Stimulated activated naive B cell treated with anti-CD40 and anti-IgM and Interleukin-4, amounts not matched to agents 10 μg/mL and 1 μg/mL and 100 μg/mL, for 72 hours (primary cell): ENCODE measurements around the gene MAP4K2.
"Not testable (repeated sequence)": the region's sequence is repeated elsewhere in the genome, so short reads cannot be mapped to it uniquely, and the experiment has no call there.

Source experiments
- ATAC-seq, 2 donors: fragments of 150-1000 bp; cut with Tn5 transposase; replicated peaks; 2 replicates each; pipeline ENCODE4 v1.10.0; 2021; ENCODE audit warnings: moderate library complexity in 1 of 2
- DNase-seq: peaks from one replicate; pipeline ENCODE4 v3.0.0; 2021
- H3K27ac Mint-ChIP-seq: one replicate; pipeline ENCODE4 v1.8.0; 2022; ENCODE audit warnings: mild to moderate bottlenecking, mixed read lengths
- H3K27me3 Mint-ChIP-seq, 2 donors: one replicate each; pipeline ENCODE4 v1.8.0; 2022; ENCODE audit warnings: mixed read lengths in 2 of 2
- H3K36me3 Mint-ChIP-seq, 2 donors: one replicate each; pipeline ENCODE4 v1.8.0; 2022; ENCODE audit warnings: mixed read lengths in 2 of 2, mild to moderate bottlenecking in 1 of 2
- H3K4me1 Mint-ChIP-seq, 2 donors: one replicate each; pipeline ENCODE4 v1.8.0; 2022; ENCODE audit warnings: mixed read lengths in 2 of 2, mild to moderate bottlenecking in 1 of 2
- H3K4me3 Mint-ChIP-seq, 2 donors: one replicate each; pipeline ENCODE4 v1.8.0; 2022; ENCODE audit warnings: mild to moderate bottlenecking in 2 of 2, mixed read lengths in 2 of 2, moderate library complexity in 1 of 2
- H3K9me3 Mint-ChIP-seq, 2 donors: one replicate each; pipeline ENCODE4 v1.8.0; 2022; ENCODE audit warnings: mixed read lengths in 2 of 2, mild to moderate bottlenecking in 1 of 2

MAP4K2 gene

GRCh38 chr11:64803158-64803845 lies at the start of gene MAP4K2:
Gene MAP4K2 (minus strand): TSS chr11:64803214. CDS start chr11:64803149, 65 bp downstream.
- DNase-seq, result peak; percentile 78
- Mint-ChIP-seq H3K27ac (peak within 1 kb of the TSS; percentile 90), H3K27me3 (no peaks in the 10 kb centered on the region), H3K4me3 (peak within 1 kb of the TSS; percentile 87 to 93), H3K36me3 (peaks cover 50 to 55% of the 10 kb centered on the region in 2 donors), H3K4me1 (peaks cover 49 to 59% of the 10 kb centered on the region in 2 donors), H3K9me3 (no peaks in the 10 kb centered on the region)
- ATAC-seq, result peak; percentile 79 to 82

- peak; percentile 45 to 49 for ATAC-seq
- peak; percentile 80 for DNase-seq
- H3K27ac Mint-ChIP-seq, result peak overlapping the region; percentile 97
- H3K27me3 Mint-ChIP-seq, result no peaks in the 10 kb centered on the region
- peak overlapping the region; percentile 75 to 80 for H3K4me3 Mint-ChIP-seq
- no peaks in the 10 kb centered on the region for H3K9me3 Mint-ChIP-seq
- H3K36me3 Mint-ChIP-seq, result peaks cover 42 to 44% of the 10 kb centered on the region in 2 donors
- H3K4me1 Mint-ChIP-seq, result peaks cover 80 to 96% of the 10 kb centered on the region in 2 donors
These were observed 48.9 kb upstream of the MAP4K2 start for GRCh38 chr11:64851831-64852351.

GRCh38 chr11:64850979-64851567 lies 48.1 kb upstream of the MAP4K2 start:
- DNase-seq (peak; percentile 93), ATAC-seq (peak; percentile 72 to 78)
- Mint-ChIP-seq H3K27me3 (no peaks in the 10 kb centered on the region), H3K9me3 (no peaks in the 10 kb centered on the region), H3K27ac (peak overlapping the region; percentile 97), H3K4me3 (peak overlapping the region; percentile 57 to 75), H3K4me1 (peaks cover 72 to 90% of the 10 kb centered on the region in 2 donors), H3K36me3 (peaks cover 34 to 39% of the 10 kb centered on the region in 2 donors)

- Mint-ChIP-seq H3K4me1 (peaks cover 62 to 83% of the 10 kb centered on the region in 2 donors), H3K27me3 (no peaks in the 10 kb centered on the region), H3K9me3 (no peaks in the 10 kb centered on the region), H3K36me3 (peaks cover 21 to 26% of the 10 kb centered on the region in 2 donors), H3K4me3 (peak overlapping the region; percentile 23 to 35), H3K27ac (peak overlapping the region; percentile 76)
- DNase-seq, result no peak
- ATAC-seq, result no peak
These were observed 46.8 kb upstream of the MAP4K2 start for GRCh38 chr11:64849598-64850356.

- H3K27ac Mint-ChIP-seq, result peak overlapping the region; percentile 76
- DNase-seq, result peak; percentile 61
- H3K4me3 Mint-ChIP-seq, result peak overlapping the region; percentile 23 to 82
- no peaks in the 10 kb centered on the region for H3K9me3 Mint-ChIP-seq
- H3K4me1 Mint-ChIP-seq, result peaks cover 55 to 79% of the 10 kb centered on the region in 2 donors
- ATAC-seq, result peak; percentile 10 to 19
- H3K27me3 Mint-ChIP-seq, result no peaks in the 10 kb centered on the region
- peaks cover 13 to 18% of the 10 kb centered on the region in 2 donors for H3K36me3 Mint-ChIP-seq
These were observed 46.0 kb upstream of the MAP4K2 start for GRCh38 chr11:64848826-64849597.

GRCh38 chr11:64848214-64848825 lies 45.3 kb upstream of the MAP4K2 start:
- H3K9me3 Mint-ChIP-seq, result no peaks in the 10 kb centered on the region
- no peak for DNase-seq
- H3K4me3 Mint-ChIP-seq, result peak overlapping the region; percentile 26 to 82
- H3K27me3 Mint-ChIP-seq, result no peaks in the 10 kb centered on the region
- no peak for ATAC-seq
- peaks cover 57 to 79% of the 10 kb centered on the region in 2 donors for H3K4me1 Mint-ChIP-seq
- H3K36me3 Mint-ChIP-seq, result peaks cover 8 to 13% of the 10 kb centered on the region in 2 donors
- H3K27ac Mint-ChIP-seq, result peak overlapping the region; percentile 75

GRCh38 chr11:64846998-64847666 lies 44.1 kb upstream of the MAP4K2 start:
- Mint-ChIP-seq H3K36me3 (peaks cover 0 to 1% of the 10 kb centered on the region in 2 donors), H3K4me3 (peak overlapping the region in 1 of 2 donors; percentile 48), H3K27ac (peak overlapping the region; percentile 81), H3K4me1 (peaks cover 49 to 72% of the 10 kb centered on the region in 2 donors), H3K9me3 (no peaks in the 10 kb centered on the region), H3K27me3 (no peaks in the 10 kb centered on the region)
- ATAC-seq, result peak; percentile 30 to 37
- peak; percentile 77 for DNase-seq

- ATAC-seq, H3K9me3 Mint-ChIP-seq, H3K27ac Mint-ChIP-seq, DNase-seq, H3K27me3 Mint-ChIP-seq, H3K36me3 Mint-ChIP-seq, H3K4me3 Mint-ChIP-seq: not testable (repeated sequence)
- peaks cover 37 to 58% of the 10 kb centered on the region in 2 donors for H3K4me1 Mint-ChIP-seq
These were observed 42.7 kb upstream of the MAP4K2 start for GRCh38 chr11:64845776-64846129.

GRCh38 chr11:64845129-64845775 lies 42.2 kb upstream of the MAP4K2 start:
- H3K4me3 Mint-ChIP-seq, result peak overlapping the region; percentile 41 to 80
- DNase-seq, result no peak
- H3K4me1 Mint-ChIP-seq, result peaks cover 36 to 55% of the 10 kb centered on the region in 2 donors
- no peak for ATAC-seq
- no peaks in the 10 kb centered on the region for H3K27me3 Mint-ChIP-seq
- H3K9me3 Mint-ChIP-seq, result no peaks in the 10 kb centered on the region
- no peaks in the 10 kb centered on the region for H3K36me3 Mint-ChIP-seq
- H3K27ac Mint-ChIP-seq, result no peak overlapping the region

GRCh38 chr11:64844330-64845128 lies 41.5 kb upstream of the MAP4K2 start, which contains the start of gene CDC42BPG:
Gene CDC42BPG (minus strand): TSS chr11:64844653. CDS start chr11:64844569, 84 bp downstream.
- Mint-ChIP-seq H3K27me3 (no peaks in the 10 kb centered on the region), H3K4me3 (peak within 1 kb of the TSS; percentile 80 to 85), H3K27ac (no peak within 1 kb of the TSS), H3K4me1 (peaks cover 33 to 48% of the 10 kb centered on the region in 2 donors), H3K36me3 (peaks cover 0 to under 1% of the 10 kb centered on the region in 2 donors), H3K9me3 (no peaks in the 10 kb centered on the region)
- peak; percentile 62 to 67 for ATAC-seq
- DNase-seq, result peak; percentile 50

GRCh38 chr11:64843686-64844329 lies 40.8 kb upstream of the MAP4K2 start:
- Mint-ChIP-seq H3K4me1 (peaks cover 29 to 41% of the 10 kb centered on the region in 2 donors), H3K27ac (no peak overlapping the region)
- ATAC-seq, result no peak

More at GRCh38 chr11:64843686-64844329, 40.8 kb upstream of the MAP4K2 start:
- DNase-seq, result no peak
- Mint-ChIP-seq H3K4me3 (peak overlapping the region; percentile 80 to 85), H3K36me3 (peaks cover 0 to 3% of the 10 kb centered on the region in 2 donors), H3K9me3 (no peaks in the 10 kb centered on the region), H3K27me3 (no peaks in the 10 kb centered on the region)
